Liver (tissue), 9 donors: Measurements from ENCODE around the gene KRTAP10-5. TPM values are rescaled to one million over a fixed set of nuclear protein-coding genes. Genes with fewer than 3 reads are reported as not detected.

ENCODE experiments used
- DNase-seq: peaks from one replicate; pipeline ENCODE4 v3.0.0-alpha.2; 2017; ENCODE audit warnings: low spot score
- H3K27ac ChIP-seq, 2 donors: one replicate each; pipeline ENCODE4 v1.7.0; 2013; ENCODE audit warnings: inconsistent platforms in 2 of 2, low read length in 2 of 2, control low read depth in 1 of 2, low read depth in 1 of 2, mild to moderate bottlenecking in 1 of 2
- H3K27me3 ChIP-seq, 4 donors: one replicate each; pipeline versions ENCODE4 v1.6.1 to v1.7.0; 2013; ENCODE audit warnings: low read length in 3 of 4, inconsistent platforms in 1 of 4, mild to moderate bottlenecking in 1 of 4, moderate library complexity in 1 of 4; ENCODE audit not compliant: control insufficient read depth in 4 of 4, insufficient read depth in 4 of 4
- H3K36me3 ChIP-seq, 4 donors: one replicate each; pipeline versions ENCODE4 v1.6.1 to v1.7.0; 2013; ENCODE audit warnings: low read length in 3 of 4, mild to moderate bottlenecking in 3 of 4, low read depth in 1 of 4, moderate library complexity in 1 of 4; ENCODE audit not compliant: control insufficient read depth in 4 of 4, insufficient read depth in 3 of 4
- H3K4me1 ChIP-seq, 4 donors: one replicate each; pipeline versions ENCODE4 v1.6.1 to v1.7.0; 2013; ENCODE audit warnings: low read length in 3 of 4, mild to moderate bottlenecking in 3 of 4, moderate library complexity in 1 of 4; ENCODE audit not compliant: control insufficient read depth in 4 of 4, insufficient read depth in 4 of 4
- H3K4me3 ChIP-seq, 3 donors: one replicate each; pipeline versions ENCODE4 v1.6.1 to v1.7.0; 2013; ENCODE audit warnings: low read length in 3 of 3, control low read depth in 1 of 3, low read depth in 1 of 3, mild to moderate bottlenecking in 1 of 3
- H3K9ac ChIP-seq, 2 donors: one replicate each; pipeline ENCODE4 v1.7.0; 2013; ENCODE audit warnings: low read length in 2 of 2, mild to moderate bottlenecking in 2 of 2, moderate library complexity in 2 of 2, control low read depth in 1 of 2, low read depth in 1 of 2
- H3K9me3 ChIP-seq, 4 donors: one replicate each; pipeline versions ENCODE4 v1.6.1 to v1.7.0; 2013; ENCODE audit warnings: low read length in 3 of 4; ENCODE audit not compliant: control insufficient read depth in 4 of 4
- EGR1 ChIP-seq, 2 donors: IDR thresholded peaks; 2 replicates each; pipeline ENCODE4 v1.6.1; 2016 to 2018; ENCODE audit warnings: antibody characterized with exemption in 2 of 2, low read depth in 2 of 2
- FOXA1 ChIP-seq: IDR thresholded peaks from 2 replicates; pipeline ENCODE4 v1.6.1; 2016; ENCODE audit warnings: antibody characterized with exemption
- FOXA2 ChIP-seq: IDR thresholded peaks from 2 replicates; pipeline ENCODE4 v1.6.1; 2016; ENCODE audit warnings: antibody characterized with exemption
- GABPA ChIP-seq, 2 donors: IDR thresholded peaks in 1 of 2; conservative IDR thresholded peaks in 1 of 2; 2 replicates each; pipeline ENCODE4 v1.6.1; 2016; ENCODE audit warnings: antibody characterized with exemption in 2 of 2, mild to moderate bottlenecking in 1 of 2, moderate library complexity in 1 of 2
- HNF4A ChIP-seq, 2 donors: conservative IDR thresholded peaks; 2 replicates each; pipeline ENCODE4 v1.6.1; 2016; ENCODE audit warnings: antibody characterized with exemption in 2 of 2, mild to moderate bottlenecking in 2 of 2
- HNF4G ChIP-seq: IDR thresholded peaks from 2 replicates; pipeline ENCODE4 v1.6.1; 2016; ENCODE audit warnings: antibody characterized with exemption
- NR2F2 ChIP-seq: IDR thresholded peaks from 2 replicates; pipeline ENCODE4 v1.6.1; 2016; ENCODE audit warnings: antibody characterized with exemption
- RAD21 ChIP-seq, 2 donors: IDR thresholded peaks; 2 replicates each; pipeline ENCODE4 v1.6.1; 2016; ENCODE audit warnings: antibody characterized with exemption in 2 of 2, mild to moderate bottlenecking in 2 of 2
- YY1 ChIP-seq: IDR thresholded peaks from 2 replicates; pipeline ENCODE4 v1.6.1; 2016; ENCODE audit warnings: antibody characterized with exemption, mild to moderate bottlenecking
- WGBS: extraction: QIAGEN DNeasy Blood & Tissue Kit; methylation state at CpG from one replicate; pipeline ENCODE4 v1.1.7; 2013; 5-methylcytosine and 5-hydroxymethylcytosine counted together
- polyA plus RNA-seq, 2 donors: library from polyadenylated mRNA; stranded (reverse) in 1 of 2; unstranded in 1 of 2; fragments of 200-250 nt in 1 of 2; fragments of >200 nt in 1 of 2; fragmentation: Nextera tagmentation in 1 of 2; extraction: Ambion mirVana in 1 of 2; gene quantifications; one replicate each; pipeline versions ENCODE4 v1.2.1 to v1.2.3, GENCODE V29; 2013 to 2015
- total RNA-seq, 2 donors: library from RNA; depleted of rRNA; stranded (reverse); fragments of >200 nt; gene quantifications; one replicate each; pipeline ENCODE4 v1.2.3, GENCODE V29; 2014
- TF ChIP-seq, protein P1 (sequence below): fragments of 150-350 bp; IDR thresholded peaks from 2 replicates; pipeline ENCODE4 v1.5.1; 2017; ENCODE audit warnings: improper control_type of control experiment, low read depth, low read length; ENCODE audit not compliant: missing input control
- TF ChIP-seq, protein P2 (sequence below): IDR thresholded peaks from 2 replicates; pipeline ENCODE4 v1.6.1; 2016; ENCODE audit warnings: antibody characterized with exemption, mild to moderate bottlenecking
- TF ChIP-seq, protein P3 (sequence below): IDR thresholded peaks from 2 replicates; pipeline ENCODE4 v1.6.1; 2016; ENCODE audit warnings: antibody characterized with exemption
- TF ChIP-seq, protein P4 (sequence below): IDR thresholded peaks from 2 replicates; pipeline ENCODE4 v1.6.1; 2016; ENCODE audit warnings: antibody characterized with exemption
- TF ChIP-seq, protein P5 (sequence below): IDR thresholded peaks from 2 replicates; pipeline ENCODE4 v1.6.1; 2016; ENCODE audit warnings: antibody characterized with exemption
- donor health status: healthy.
- donor health status: healthy.
- donor health status: healthy.
- donor health status: healthy.
- donor health status: healthy.

KRTAP10-5 gene
- total and polyA plus RNA-seq, 4 donors, result not detected

DNA sequence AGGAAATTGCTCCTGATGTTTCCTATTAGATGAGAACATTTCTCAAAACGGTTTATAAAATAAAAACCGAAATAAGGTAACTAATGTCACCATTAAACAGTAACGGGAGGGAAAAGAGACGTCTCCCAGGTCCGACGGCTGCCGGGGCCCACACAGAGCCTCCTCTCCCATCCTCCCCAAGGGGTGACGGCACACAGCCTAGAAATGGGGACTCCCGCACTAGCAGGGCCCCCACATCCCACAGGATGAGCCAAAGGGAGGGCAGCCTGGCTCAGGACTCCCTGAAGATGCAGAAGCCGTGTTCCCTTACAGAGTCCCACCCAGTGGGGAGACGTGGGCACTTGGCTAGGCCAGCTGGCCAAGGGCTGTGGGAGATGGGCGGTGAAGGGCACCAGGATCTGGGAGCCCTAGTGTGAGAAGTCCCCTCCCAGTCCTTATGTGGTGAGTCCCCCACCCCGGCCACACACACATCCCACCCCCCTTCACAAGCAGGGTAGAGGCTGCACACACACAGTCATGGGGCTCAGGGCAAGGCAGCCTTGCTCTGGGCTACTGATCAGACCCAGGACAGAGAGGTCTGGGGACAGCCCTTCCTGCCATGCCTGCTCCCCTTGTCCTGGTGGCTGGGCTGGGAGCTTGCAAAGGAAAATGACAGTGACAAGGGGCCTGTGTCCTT, 25.1 kb downstream of the KRTAP10-5 start (continued):
- TF ChIP-seq, protein P1, sequence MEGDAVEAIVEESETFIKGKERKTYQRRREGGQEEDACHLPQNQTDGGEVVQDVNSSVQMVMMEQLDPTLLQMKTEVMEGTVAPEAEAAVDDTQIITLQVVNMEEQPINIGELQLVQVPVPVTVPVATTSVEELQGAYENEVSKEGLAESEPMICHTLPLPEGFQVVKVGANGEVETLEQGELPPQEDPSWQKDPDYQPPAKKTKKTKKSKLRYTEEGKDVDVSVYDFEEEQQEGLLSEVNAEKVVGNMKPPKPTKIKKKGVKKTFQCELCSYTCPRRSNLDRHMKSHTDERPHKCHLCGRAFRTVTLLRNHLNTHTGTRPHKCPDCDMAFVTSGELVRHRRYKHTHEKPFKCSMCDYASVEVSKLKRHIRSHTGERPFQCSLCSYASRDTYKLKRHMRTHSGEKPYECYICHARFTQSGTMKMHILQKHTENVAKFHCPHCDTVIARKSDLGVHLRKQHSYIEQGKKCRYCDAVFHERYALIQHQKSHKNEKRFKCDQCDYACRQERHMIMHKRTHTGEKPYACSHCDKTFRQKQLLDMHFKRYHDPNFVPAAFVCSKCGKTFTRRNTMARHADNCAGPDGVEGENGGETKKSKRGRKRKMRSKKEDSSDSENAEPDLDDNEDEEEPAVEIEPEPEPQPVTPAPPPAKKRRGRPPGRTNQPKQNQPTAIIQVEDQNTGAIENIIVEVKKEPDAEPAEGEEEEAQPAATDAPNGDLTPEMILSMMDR, result no peak

DNA sequence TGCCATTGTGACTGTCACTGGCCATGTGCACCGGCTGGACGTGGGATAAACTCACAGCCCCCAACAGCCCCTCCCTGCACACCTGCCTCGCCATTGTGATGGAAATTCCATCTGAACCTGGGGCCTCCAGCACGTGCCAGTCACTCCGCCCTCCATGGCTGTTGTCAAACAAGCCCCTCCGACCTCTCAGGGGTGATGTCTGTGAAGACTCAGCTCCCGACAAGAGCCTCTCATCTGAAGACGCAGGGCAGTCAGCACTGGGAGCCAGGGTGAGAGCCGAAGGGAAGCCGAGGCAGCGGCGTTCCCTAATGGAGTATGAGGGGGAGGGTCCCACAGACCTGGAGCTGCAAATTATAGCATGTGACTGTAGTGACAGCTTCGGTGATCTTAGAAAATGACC, 27.7 kb downstream of the KRTAP10-5 start:
- Histone ChIP-seq H3K4me3 (no peak overlapping the region), H3K4me1 (peaks cover 0 to 2% (median 0%) of the 10 kb centered on the region in 4 donors), H3K27me3 (peaks cover 0 to 2% (median 0%) of the 10 kb centered on the region in 4 donors), H3K9ac (no peak overlapping the region), H3K36me3 (no peaks in the 10 kb centered on the region), H3K9me3 (no peaks in the 10 kb centered on the region), H3K27ac (no peak overlapping the region)
- DNase-seq, result peak; percentile 22
- WGBS, result 78% methylated on average over 13 of the region's 13 CpGs
- no peak for TF ChIP-seq NR2F2

DNA sequence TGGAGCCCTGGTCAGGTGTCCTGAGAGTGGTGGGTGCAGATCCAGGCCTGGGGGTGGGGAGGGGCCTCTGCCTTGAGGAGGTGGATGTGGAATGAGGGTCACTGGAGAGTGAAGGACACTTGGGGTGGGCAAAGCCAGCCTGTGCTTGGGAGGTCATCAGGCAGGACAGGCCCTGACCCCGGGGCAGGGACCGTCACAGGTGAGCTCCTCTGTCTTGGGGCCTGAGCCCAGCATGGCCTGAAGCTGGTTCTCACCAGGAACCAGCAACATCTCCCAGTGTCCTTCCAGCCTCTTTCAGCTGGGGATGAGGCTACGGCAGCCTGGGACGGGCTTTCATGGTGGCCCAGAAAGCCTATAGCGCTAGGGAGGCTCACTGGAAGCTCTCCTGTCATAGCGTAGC, 28.3 kb downstream of the KRTAP10-5 start:
- 81% methylated on average over 6 of the region's 6 CpGs for WGBS
- DNase-seq, result peak; percentile 20
- no peak for TF ChIP-seq FOXA2
- TF ChIP-seq GABPA (IDR thresholded peaks at IDR 0.05 in 1 of 2, conservative IDR thresholded peaks at IDR 0.05 in 1 of 2), result no peak
- TF ChIP-seq, protein P1, result no peak
- TF ChIP-seq, protein P2, sequence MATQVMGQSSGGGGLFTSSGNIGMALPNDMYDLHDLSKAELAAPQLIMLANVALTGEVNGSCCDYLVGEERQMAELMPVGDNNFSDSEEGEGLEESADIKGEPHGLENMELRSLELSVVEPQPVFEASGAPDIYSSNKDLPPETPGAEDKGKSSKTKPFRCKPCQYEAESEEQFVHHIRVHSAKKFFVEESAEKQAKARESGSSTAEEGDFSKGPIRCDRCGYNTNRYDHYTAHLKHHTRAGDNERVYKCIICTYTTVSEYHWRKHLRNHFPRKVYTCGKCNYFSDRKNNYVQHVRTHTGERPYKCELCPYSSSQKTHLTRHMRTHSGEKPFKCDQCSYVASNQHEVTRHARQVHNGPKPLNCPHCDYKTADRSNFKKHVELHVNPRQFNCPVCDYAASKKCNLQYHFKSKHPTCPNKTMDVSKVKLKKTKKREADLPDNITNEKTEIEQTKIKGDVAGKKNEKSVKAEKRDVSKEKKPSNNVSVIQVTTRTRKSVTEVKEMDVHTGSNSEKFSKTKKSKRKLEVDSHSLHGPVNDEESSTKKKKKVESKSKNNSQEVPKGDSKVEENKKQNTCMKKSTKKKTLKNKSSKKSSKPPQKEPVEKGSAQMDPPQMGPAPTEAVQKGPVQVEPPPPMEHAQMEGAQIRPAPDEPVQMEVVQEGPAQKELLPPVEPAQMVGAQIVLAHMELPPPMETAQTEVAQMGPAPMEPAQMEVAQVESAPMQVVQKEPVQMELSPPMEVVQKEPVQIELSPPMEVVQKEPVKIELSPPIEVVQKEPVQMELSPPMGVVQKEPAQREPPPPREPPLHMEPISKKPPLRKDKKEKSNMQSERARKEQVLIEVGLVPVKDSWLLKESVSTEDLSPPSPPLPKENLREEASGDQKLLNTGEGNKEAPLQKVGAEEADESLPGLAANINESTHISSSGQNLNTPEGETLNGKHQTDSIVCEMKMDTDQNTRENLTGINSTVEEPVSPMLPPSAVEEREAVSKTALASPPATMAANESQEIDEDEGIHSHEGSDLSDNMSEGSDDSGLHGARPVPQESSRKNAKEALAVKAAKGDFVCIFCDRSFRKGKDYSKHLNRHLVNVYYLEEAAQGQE, result no peak
- TF ChIP-seq EGR1 (IDR thresholded peaks at IDR 0.05; ENCODE audit: low read depth in 2 of 2), result no peak
- no peak for TF ChIP-seq NR2F2
- TF ChIP-seq, protein P3, sequence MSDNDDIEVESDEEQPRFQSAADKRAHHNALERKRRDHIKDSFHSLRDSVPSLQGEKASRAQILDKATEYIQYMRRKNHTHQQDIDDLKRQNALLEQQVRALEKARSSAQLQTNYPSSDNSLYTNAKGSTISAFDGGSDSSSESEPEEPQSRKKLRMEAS, result no peak
- no peak for TF ChIP-seq YY1
- TF ChIP-seq HNF4G, result no peak
- TF ChIP-seq FOXA1, result no peak
- TF ChIP-seq, protein P4, sequence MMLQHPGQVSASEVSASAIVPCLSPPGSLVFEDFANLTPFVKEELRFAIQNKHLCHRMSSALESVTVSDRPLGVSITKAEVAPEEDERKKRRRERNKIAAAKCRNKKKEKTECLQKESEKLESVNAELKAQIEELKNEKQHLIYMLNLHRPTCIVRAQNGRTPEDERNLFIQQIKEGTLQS, result no peak
- TF ChIP-seq HNF4A (conservative IDR thresholded peaks at IDR 0.05), result no peak
- TF ChIP-seq, protein P5, sequence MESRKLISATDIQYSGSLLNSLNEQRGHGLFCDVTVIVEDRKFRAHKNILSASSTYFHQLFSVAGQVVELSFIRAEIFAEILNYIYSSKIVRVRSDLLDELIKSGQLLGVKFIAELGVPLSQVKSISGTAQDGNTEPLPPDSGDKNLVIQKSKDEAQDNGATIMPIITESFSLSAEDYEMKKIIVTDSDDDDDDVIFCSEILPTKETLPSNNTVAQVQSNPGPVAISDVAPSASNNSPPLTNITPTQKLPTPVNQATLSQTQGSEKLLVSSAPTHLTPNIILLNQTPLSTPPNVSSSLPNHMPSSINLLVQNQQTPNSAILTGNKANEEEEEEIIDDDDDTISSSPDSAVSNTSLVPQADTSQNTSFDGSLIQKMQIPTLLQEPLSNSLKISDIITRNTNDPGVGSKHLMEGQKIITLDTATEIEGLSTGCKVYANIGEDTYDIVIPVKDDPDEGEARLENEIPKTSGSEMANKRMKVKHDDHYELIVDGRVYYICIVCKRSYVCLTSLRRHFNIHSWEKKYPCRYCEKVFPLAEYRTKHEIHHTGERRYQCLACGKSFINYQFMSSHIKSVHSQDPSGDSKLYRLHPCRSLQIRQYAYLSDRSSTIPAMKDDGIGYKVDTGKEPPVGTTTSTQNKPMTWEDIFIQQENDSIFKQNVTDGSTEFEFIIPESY, result no peak
- no peak for TF ChIP-seq RAD21 (IDR thresholded peaks at IDR 0.05)
- Histone ChIP-seq H3K27ac (no peak overlapping the region), H3K36me3 (no peaks in the 10 kb centered on the region), H3K27me3 (peaks cover 0 to 2% (median 0%) of the 10 kb centered on the region in 4 donors), H3K9me3 (no peaks in the 10 kb centered on the region), H3K4me1 (no peaks in the 10 kb centered on the region), H3K9ac (no peak overlapping the region), H3K4me3 (no peak overlapping the region)
